Hepatocyte (in vitro differentiated cells): ENCODE measurements around the gene HRC. TPM values are rescaled to one million over a fixed set of nuclear protein-coding genes. Genes with fewer than 3 reads are reported as not detected.

Experiments
- DNase-seq: peaks from one replicate; pipeline ENCODE4 v3.0.0-alpha.2; 2016; ENCODE audit warnings: low spot score
- H2AFZ ChIP-seq: fragments of 200-600 bp; sonication (generic); 2 replicates; pipeline ENCODE4 v1.6.0; 2016; ENCODE audit warnings: antibody characterized with exemption, mild to moderate bottlenecking
- H3K27ac ChIP-seq: fragments of 200-600 bp; sonication (generic); 2 replicates; pipeline ENCODE4 v1.5.1; 2016; ENCODE audit warnings: mild to moderate bottlenecking
- H3K27me3 ChIP-seq: fragments of 200-600 bp; sonication (generic); 2 replicates; pipeline ENCODE4 v1.6.1; 2016
- H3K36me3 ChIP-seq: fragments of 200-600 bp; sonication (generic); replicated peaks from 2 replicates; pipeline ENCODE4 v1.5.1; 2016; ENCODE audit warnings: low read depth; ENCODE audit not compliant: insufficient read depth
- H3K4me1 ChIP-seq: fragments of 200-600 bp; sonication (generic); 2 replicates; pipeline ENCODE4 v1.5.1; 2016; ENCODE audit warnings: mild to moderate bottlenecking, moderate library complexity; ENCODE audit not compliant: insufficient read depth
- H3K4me2 ChIP-seq: fragments of 200-600 bp; sonication (generic); 2 replicates; pipeline ENCODE4 v1.6.0; 2016
- H3K4me3 ChIP-seq: fragments of 200-600 bp; sonication (generic); 2 replicates; pipeline ENCODE4 v1.5.1; 2016; ENCODE audit warnings: mild to moderate bottlenecking
- H3K79me2 ChIP-seq: fragments of 200-600 bp; sonication (generic); 2 replicates; pipeline ENCODE4 v1.6.0; 2017; ENCODE audit warnings: mild to moderate bottlenecking
- H3K9me2 ChIP-seq: fragments of 200-600 bp; sonication (generic); replicated peaks from 2 replicates; pipeline ENCODE4 v1.6.0; 2017; ENCODE audit warnings: mild to moderate bottlenecking; ENCODE audit not compliant: insufficient read depth
- H3K9me3 ChIP-seq: fragments of 200-600 bp; sonication (generic); 2 replicates; pipeline ENCODE4 v1.5.1; 2016; ENCODE audit warnings: low read depth, mild to moderate bottlenecking
- H4K20me1 ChIP-seq: fragments of 200-600 bp; sonication (generic); 2 replicates; pipeline ENCODE4 v1.6.0; 2016; ENCODE audit warnings: mild to moderate bottlenecking; ENCODE audit not compliant: insufficient read depth, poor library complexity, severe bottlenecking
- CTCF ChIP-seq: fragments of 200-600 bp; sonication (generic); IDR thresholded peaks from 2 replicates; pipeline ENCODE4 v1.5.1; 2016; ENCODE audit warnings: antibody characterized with exemption, mild to moderate bottlenecking; ENCODE audit not compliant: poor library complexity
- EZH2 ChIP-seq: fragments of 200-600 bp; sonication (generic); IDR thresholded peaks from 2 replicates; pipeline ENCODE4 v1.6.1; 2016; ENCODE audit warnings: antibody characterized with exemption, mild to moderate bottlenecking, borderline replicate concordance
- EZH2phosphoT487 ChIP-seq: fragments of 200-600 bp; sonication (generic); IDR thresholded peaks from one replicate; pipeline ENCODE4 v1.6.1; 2018; ENCODE audit warnings: antibody characterized with exemption, mild to moderate bottlenecking, low read depth, moderate library complexity; ENCODE audit not compliant: unreplicated experiment, severe bottlenecking
- WGBS: methylation state at CpG from one replicate; pipeline ENCODE4 v1.1.6; 2016; ENCODE audit warnings: low lambda C conversion rate; ENCODE audit errors: missing lambda C conversion rate; 5-methylcytosine and 5-hydroxymethylcytosine counted together
- polyA plus RNA-seq: library from polyadenylated mRNA; unstranded; fragments of >200 nt; fragmentation: Nextera tagmentation; extraction: Ambion mirVana; gene quantifications from 2 replicates; pipeline ENCODE4 v1.2.1, GENCODE V29; 2016
- total RNA-seq: library from RNA; depleted of rRNA; stranded (reverse); fragments of >200 nt; gene quantifications from 2 replicates; pipeline ENCODE4 v1.2.3, GENCODE V29; 2014

HRC gene
- total and polyA plus RNA-seq, 2 experiments from 2014 or later = 0.48 to 0.50 TPM

GRCh38 chr19:49120325-49120683 is 34.9 kb downstream of the HRC start:
- Histone ChIP-seq H3K4me2 (peak overlapping the region; percentile 93), H3K36me3 (no peaks in the 10 kb centered on the region), H3K4me3 (no peak overlapping the region), H3K27me3 (peaks cover 7% of the 10 kb centered on the region), H3K9me2 (no peaks in the 10 kb centered on the region), H3K79me2 (no peaks in the 10 kb centered on the region), H3K4me1 (peaks cover 11% of the 10 kb centered on the region), H2AFZ (no peak overlapping the region), H3K27ac (no peak overlapping the region), H4K20me1 (no peaks in the 10 kb centered on the region), H3K9me3 (no peaks in the 10 kb centered on the region)
- peak; percentile 9 for TF ChIP-seq EZH2
- no peak for TF ChIP-seq CTCF
- DNase-seq = no peak
- WGBS = 22% methylated on average over 16 of the region's 16 CpGs

GRCh38 chr19:49119411-49120324 is 35.5 kb downstream of the HRC start, which contains the start of gene PPFIA3:
Gene PPFIA3, plus strand, starts transcription at chr19:49119544. Its CDS starts 8,330 bp downstream, at chr19:49127874.
- H2AFZ ChIP-seq = peak within 1 kb of the TSS; percentile 83
- H3K79me2 ChIP-seq = no peaks in the 10 kb centered on the region
- no peaks in the 10 kb centered on the region for H3K9me2 ChIP-seq
- DNase-seq = peak; percentile 88
- H3K27ac ChIP-seq = peak within 1 kb of the TSS; percentile 94
- H3K4me3 ChIP-seq = peak within 1 kb of the TSS; percentile 58
- no peaks in the 10 kb centered on the region for H3K36me3 ChIP-seq
- H4K20me1 ChIP-seq = no peaks in the 10 kb centered on the region
- no peaks in the 10 kb centered on the region for H3K9me3 ChIP-seq
- H3K4me1 ChIP-seq = peaks cover 11% of the 10 kb centered on the region
- H3K4me2 ChIP-seq = peak within 1 kb of the TSS; percentile 93
- WGBS = 3% methylated on average over 28 of the region's 90 CpGs
- peaks cover 7% of the 10 kb centered on the region for H3K27me3 ChIP-seq
- TF ChIP-seq EZH2phosphoT487 (no peak), EZH2 (peak; percentile 16)

- H3K27me3 ChIP-seq = peaks cover 7% of the 10 kb centered on the region
- no peaks in the 10 kb centered on the region for H3K79me2 ChIP-seq
- H3K27ac ChIP-seq = peak within 1 kb of the TSS; percentile 94
- H3K4me1 ChIP-seq = peaks cover 14% of the 10 kb centered on the region
- H2AFZ ChIP-seq = peak within 1 kb of the TSS; percentile 83
- TF ChIP-seq CTCF (no peak), EZH2 (no peak), EZH2phosphoT487 (no peak)
- no peaks in the 10 kb centered on the region for H3K36me3 ChIP-seq
- peak; percentile 98 for DNase-seq
- H3K4me3 ChIP-seq = peak within 1 kb of the TSS; percentile 58
- no peaks in the 10 kb centered on the region for H3K9me3 ChIP-seq
- WGBS = 3% methylated on average over 56 of the region's 85 CpGs
- H3K4me2 ChIP-seq = peak within 1 kb of the TSS; percentile 93
- no peaks in the 10 kb centered on the region for H3K9me2 ChIP-seq
- no peaks in the 10 kb centered on the region for H4K20me1 ChIP-seq
Measured at GRCh38 chr19:49118565-49119410, 36.4 kb downstream of the HRC start, which contains the start of gene C19orf73. Gene C19orf73, minus strand, starts transcription at chr19:49119143. Its CDS starts 121 bp downstream, at chr19:49119022.
